HUDEP-2 (cell line): Measurements from ENCODE around the gene SWT1.
"Not testable (repeated sequence)": the region's sequence is repeated elsewhere in the genome, so short reads cannot be mapped to it uniquely, and the experiment has no call there.

Experiments used
- DNase-seq, 76 experiments: peaks; one replicate each; lab custom pipeline; 2025; ENCODE audit not compliant: unreplicated experiment in 76 of 76; lab: John Stamatoyannopoulos, UW

The SWT1 gene

DNA sequence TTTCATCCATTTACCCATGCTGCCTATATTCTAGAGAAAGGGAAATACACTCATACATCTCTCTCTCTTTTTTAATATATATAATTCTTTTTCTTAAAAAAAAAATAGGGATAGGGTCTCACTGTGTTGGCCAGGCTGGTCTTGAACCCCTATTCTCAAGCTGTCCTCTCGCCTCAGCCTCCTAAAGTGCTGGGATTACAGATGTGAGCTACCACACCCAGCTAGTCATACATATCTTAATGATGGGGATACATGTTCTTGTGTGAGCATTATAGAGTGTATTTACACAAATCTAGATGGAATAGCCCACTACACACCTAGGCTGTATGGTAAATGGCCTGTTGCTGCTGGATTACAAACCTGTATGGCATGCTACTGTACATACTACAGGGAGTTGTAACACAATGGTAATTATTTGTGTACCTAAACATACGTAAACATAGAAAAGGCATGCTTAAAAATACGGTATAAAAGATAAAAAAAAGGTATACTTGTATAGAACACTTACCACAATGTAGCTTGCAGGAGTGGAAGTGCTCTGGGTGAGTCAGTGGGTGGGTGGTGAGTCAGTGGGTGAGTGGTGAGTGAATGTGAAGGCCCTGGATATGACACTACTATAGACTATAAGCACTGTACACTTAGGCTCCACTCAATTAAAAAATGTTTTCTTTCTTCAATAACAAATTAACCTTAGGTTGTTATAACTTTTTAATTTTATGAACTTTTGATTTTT is 87.2 kb downstream of the SWT1 start:
- DNase-seq = peak in 2 of 76 experiments; percentile 2 to 39

DNA sequence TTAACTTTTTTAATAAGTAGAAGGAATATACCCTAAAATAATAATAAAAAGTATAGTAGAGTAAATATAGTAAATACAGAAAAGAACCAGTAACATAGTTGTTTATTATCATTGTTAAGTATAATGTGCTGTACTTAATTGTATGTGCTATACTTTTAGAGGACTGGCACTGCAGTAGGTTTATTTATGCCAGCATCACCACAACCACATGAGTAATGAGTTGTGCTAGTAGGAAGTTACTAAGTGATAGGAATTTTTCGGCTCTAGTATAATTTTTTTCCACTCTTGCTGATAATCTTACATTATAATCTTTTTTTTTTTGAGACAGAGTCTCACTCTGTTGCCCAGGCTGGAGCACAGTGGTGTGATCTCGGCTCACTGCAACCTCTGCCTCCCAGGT is 88.5 kb downstream of the SWT1 start:
- no peak for DNase-seq

DNA sequence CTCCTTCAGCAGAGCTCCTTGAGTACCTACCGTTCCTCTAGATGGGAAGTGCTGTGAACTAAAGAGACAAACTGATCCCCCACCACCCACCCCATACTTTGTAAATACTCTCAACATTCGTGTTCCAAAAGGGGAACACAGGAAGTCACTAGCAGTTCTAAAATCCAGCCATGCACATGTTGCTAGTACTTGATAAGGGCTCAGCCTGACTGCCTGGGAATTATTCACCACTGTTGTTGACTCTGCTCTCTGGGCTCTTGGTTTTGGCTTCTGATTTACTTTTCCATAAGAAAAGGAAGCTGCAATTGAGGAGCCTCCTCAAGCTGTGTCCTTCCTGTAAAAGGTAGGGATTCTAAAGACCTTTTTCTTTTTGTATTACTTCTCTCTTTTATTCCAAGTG is 92.6 kb downstream of the SWT1 start:
- DNase-seq = peak in 3 of 76 experiments; percentile 11 to 37 (median 20)

DNA sequence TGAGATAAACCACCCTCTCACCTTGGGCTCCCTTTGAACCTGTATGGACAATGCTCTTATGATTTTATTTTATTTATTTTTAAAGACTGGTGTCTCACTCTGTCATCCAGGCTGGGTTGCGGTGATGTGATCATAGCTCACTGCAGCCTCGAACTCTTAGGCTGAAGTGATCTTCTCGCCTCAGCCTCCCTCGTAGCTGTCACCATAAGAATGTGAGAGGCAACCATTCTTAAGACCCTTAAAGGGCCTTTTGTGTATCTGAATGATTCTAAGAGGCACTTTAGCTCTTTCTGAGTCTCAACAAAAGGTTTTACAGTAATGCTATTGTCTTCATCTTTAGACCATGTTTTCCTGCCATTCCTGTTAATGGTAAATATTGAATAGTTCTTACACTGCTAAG is 93.1 kb downstream of the SWT1 start:
- DNase-seq = no peak

DNA sequence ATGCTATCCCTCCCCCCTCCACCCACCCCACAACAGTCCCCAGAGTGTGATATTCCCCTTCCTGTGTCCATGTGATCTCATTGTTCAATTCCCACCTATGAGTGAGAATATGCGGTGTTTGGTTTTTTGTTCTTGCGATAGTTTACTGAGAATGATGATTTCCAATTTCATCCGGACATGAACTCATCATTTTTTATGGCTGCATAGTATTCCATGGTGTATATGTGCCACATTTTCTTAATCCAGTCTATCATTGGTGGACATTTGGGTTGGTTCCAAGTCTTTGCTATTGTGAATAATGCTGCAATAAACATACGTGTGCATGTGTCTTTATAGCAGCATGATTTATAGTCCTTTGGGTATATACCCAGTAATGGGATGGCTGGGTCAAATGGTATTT is 95.0 kb downstream of the SWT1 start:
- not testable (repeated sequence) for DNase-seq

DNA sequence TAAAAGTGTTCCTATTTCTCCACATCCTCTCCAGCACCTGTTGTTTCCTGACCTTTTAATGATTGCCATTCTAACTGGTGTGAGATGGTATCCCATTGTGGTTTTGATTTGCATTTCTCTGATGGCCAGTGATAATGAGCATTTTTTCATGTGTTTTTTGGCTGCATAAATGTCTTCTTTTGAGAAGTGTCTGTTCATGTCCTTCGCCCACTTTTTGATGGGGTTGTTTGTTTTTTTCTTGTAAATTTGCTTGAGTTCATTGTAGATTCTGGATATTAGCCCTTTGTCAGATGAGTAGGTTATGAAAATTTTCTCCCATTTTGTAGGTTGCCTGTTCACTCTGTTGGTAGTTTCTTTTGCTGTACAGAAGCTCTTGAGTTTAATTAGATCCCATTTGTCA is 95.4 kb downstream of the SWT1 start:
- DNase-seq = not testable (repeated sequence)

DNA sequence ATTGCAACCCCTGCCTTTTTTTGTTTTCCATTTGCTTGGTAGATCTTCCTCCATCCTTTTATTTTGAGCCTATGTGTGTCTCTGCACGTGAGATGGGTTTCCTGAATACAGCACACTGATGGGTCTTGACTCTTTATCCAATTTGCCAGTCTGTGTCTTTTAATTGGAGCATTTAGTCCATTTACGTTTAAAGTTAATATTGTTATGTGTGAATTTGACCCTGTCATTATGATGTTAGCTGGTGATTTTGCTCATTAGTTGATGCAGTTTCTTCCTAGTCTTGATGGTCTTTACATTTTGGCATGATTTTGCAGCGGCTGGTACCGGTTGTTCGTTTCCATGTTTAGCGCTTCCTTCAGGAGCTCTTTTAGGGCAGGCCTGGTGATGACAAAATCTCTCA is 98.6 kb downstream of the SWT1 start:
- DNase-seq = not testable (repeated sequence)

DNA sequence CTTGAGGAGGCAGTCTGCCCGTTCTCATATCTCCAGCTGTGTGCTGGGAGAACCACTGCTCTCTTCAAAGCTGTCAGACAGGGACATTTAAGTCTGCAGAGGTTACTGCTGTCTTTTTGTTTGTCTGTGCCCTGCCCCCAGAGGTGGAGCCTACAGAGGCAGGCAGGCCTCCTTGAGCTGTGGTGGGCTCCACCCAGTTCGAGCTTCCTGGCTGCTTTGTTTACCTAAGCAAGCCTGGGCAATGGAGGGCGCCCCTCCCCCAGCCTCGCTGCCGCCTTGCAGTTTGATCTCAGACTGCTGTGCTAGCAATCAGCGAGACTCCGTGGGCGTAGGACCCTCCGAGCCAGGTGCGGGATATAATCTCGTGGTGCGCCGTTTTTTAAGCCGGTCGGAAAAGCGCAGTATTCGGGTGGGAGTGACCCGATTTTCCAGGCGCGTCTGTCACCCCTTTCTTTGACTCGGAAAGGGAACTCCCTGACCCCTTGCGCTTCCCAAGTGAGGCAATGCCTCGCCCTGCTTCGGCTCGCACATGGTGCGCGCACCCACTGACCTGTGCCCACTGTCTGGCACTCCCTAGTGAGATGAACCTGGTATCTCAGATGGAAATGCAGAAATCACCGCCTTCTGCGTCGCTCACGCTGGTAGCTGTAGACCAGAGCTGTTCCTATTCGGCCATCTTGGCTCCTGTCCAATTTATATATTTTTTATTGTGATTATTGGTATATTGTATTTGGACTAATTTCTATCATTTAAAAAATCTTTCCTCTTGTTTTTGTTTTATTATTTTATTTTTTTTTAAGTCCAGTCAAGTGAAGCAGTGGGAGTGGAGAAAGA is 100.4 kb downstream of the SWT1 start:
- not testable (repeated sequence) for DNase-seq

DNA sequence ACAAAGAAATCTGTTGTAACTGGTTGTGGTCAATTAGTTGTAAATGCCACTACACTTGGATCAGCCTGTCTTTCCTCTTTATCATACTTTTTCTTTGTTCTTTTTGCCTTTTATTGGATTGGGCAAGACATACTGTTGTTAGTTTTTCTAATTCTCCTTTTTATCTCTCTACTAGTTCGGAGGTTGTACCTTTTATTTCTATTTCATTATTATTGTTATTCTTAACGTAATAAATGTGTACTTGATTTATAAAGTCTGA is 100.9 kb downstream of the SWT1 start:
- DNase-seq = no peak

DNA sequence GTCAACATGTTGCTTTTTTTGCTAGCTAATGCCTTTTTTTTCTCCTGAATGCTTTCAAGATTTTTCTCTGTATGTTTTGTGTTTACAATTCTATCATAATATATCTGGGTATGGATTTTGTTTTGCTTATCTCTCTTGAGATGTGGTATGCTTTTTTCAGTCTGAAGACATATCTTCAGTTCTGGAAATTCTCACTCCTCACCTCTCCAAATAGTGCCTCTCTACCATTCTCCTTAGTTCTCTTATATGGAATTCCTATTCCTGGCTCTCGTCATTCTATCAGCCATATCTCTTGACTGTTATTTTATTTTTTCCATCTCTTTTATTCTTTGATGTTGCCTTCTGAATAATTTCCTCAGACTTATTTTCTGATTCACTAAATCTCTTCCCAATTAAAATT is 101.7 kb downstream of the SWT1 start:
- no peak for DNase-seq

DNA sequence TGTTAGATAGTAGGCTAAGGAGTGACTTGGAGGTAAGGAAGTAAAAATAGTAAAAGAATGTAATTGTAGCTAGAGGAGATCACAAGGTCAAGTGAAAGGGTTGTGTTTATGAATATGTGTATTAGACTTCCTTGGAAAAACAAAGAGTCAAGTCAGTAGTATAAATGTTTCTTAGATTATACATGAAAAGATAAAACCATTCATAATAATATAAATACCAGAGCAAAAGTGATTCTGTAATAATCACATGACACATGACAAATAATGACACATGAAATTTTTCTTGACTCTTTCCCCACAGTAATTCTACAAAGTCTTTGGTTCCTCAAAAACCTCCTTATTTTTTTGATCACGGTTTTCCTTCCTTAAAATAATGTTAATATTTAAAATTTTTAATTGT is 103.6 kb downstream of the SWT1 start:
- no peak for DNase-seq

DNA sequence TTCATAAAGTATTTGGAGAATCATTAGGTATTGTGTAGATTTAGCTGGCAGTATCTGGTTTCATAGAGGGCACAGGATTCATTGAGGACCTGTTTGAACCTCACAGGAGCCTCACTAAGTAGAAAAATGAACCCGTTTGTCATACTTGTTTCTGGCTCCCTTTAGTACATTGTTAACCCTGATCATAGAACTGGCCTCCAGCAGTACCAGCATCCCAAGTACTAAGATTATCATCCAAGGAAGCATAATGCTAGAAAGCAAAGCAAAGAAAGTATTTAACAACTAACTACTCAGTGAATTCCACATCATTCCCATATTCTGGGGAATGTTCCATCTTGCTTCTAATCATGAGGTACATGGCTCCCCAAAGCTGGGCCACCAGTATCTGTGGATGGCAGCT is 105.2 kb downstream of the SWT1 start:
- DNase-seq = no peak

DNA sequence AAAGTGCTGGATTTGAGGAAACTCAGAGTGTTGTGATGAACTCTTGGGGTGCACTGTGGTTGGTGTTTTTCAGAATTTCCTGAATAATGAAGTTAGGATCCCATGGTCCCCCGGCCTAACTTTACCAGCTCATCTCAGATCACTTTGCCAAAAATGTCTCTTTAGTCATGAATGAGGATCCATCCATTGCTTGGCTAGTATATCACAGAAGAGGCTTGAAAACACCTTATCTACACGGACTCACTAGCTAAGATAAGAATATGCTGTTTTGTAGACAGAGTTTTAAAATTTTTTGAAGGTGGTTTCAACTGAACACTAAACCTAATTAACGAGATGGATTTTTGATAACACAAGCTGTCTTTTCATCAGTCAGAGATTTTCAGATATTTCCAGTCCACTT is 106.3 kb downstream of the SWT1 start:
- DNase-seq = peak in 7 of 76 experiments; percentile 18 to 51 (median 43)

DNA sequence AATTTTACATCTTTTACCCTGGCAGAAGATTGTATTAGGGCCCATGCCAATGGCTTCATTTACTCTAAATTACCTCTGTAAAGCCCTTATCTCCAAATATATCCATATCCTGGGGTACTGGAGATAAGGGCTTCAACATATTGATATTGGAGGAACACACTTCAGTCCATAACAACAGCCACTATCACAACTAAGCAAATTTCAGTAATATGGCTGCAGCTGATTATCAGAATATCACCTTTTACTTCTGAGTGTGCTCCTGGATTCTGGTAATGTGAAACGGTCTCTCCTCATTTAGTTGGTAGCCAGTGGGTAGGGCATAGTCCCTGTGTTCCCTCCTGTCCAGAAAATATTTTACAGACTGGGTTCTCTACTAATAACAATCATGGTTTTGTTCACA is 106.8 kb downstream of the SWT1 start:
- peak in 29 of 76 experiments; percentile 7 to 78 (median 43) for DNase-seq

DNA sequence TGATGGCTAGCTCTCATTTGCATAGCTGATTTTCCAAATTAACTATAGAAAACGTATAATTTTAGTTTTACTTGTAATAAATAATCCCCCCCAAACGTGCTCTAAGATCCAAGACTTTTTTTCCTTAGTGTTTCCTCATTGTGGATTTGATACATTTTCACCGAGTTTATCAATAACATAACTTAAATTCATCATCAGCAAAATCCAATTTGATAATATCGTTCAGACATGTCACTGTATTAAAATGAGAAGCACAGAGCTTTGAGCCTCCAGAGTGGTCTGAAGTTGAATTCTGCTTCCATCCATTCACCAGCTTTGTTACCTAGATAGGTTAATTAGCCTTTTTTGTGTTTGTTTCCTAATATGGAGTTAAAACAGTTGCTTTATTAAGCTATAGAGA is 108.3 kb downstream of the SWT1 start:
- no peak for DNase-seq

DNA sequence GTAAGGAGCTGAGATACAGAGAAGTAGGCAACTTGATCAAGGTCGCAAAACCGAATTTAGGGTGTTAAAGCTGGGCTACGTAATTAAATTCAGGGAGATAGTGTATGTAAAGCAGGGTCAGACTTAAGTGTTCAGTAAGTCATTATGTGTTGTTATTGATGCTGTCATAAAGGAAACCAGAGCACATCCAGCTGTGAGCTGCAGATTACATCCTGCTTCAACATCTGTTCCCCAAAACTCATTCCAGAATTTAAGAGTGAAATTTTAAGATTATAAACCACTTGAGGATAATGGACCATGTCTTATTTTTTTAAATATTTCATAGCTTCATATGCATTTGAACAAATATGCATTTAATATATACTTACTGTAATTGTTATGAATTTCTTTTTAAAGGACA is 110.3 kb downstream of the SWT1 start:
- no peak for DNase-seq

DNA sequence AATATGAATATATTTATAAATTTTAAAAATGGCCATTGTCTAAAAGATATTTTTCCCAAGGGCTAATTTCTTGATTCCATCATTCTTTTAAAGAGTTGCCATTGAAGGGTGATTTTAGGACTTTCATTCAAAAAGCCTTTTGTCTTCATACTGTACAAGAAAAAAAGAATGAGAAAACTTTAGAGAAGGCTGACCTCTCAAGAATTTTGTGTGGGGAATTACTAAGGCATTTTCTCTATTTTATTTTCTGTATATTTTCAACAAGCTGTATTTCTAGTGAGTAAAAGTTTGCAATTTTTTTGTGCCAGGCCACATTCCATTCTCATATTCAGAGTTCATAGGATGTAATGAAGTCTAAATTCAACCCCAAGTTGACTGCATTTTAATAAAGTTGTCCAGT is 110.7 kb downstream of the SWT1 start:
- DNase-seq = no peak

DNA sequence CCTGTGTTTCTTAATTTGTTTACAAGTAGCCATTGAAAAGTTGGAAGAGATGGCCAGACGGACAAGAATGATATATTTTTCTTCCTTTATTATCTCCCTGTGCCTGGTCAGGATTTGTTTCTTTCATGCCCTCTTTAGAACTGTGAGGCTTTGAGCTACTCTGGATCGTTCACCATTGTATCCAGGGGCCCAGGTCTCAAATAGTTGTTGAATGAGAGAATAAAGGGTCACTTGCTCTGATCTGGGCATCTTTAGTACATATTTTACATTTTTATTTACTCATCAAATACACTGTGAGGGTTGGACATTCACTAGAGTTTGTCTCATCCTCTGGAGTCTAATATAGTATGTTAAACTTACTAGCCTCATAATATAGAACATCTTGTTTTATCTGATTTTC is 111.4 kb downstream of the SWT1 start:
- no peak for DNase-seq

DNA sequence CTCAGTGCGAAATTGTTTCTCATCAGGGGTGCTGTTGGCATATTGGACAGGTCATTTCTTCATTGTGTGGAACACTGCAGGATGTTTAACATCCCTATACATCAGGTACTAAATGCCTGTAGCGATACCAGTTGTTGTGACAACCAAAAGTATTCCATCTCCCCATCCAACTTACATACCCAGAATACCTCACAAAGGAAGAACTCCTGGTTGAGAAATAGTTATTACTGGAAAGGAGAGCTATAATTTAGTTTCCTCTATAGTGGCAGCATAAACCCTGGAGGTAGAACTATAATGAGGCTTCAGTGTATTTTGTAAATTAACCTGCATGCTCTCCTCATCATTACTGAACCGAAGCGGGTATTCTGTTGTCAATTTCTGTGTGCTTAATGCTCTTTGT is 115.0 kb downstream of the SWT1 start:
- DNase-seq = no peak

DNA sequence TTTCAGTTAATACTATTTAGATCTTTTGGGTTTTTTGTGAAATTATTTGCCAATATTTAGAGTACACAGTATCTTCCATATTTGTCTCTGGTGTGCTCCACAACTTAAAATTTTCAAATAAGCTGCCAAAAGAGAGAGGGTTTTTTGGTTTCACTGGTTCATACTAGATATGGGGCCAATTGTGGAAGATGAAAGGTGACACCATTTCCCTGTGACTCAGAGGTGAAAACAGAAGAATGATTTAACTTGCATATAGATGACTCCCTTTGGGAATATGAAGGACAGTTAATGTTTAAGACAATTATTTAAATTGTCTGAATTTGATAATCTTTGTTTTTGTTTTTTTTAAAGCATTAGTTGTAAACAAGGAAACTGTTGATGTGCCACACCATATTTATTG is 122.6 kb downstream of the SWT1 start:
- DNase-seq = no peak

DNA sequence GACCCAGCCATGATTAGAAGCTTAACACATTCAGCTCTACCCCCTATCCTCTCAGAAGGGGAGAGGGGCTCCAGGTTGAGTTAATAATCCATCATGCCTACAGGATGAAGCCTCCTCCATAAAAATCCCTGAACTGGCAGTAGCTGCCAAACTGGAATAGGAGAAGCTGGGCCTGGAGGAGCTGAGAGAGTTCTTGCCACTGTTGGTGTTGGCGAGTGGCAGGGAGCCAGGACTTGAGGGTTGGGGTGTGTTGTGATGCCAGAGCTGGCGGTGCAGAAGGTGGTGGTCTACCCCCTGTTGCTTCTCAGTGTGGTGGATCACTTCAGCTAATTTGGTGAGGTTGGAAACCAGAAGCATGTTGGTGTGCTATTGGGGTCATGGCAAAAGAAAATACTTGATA is 123.6 kb downstream of the SWT1 start:
- DNase-seq = no peak

DNA sequence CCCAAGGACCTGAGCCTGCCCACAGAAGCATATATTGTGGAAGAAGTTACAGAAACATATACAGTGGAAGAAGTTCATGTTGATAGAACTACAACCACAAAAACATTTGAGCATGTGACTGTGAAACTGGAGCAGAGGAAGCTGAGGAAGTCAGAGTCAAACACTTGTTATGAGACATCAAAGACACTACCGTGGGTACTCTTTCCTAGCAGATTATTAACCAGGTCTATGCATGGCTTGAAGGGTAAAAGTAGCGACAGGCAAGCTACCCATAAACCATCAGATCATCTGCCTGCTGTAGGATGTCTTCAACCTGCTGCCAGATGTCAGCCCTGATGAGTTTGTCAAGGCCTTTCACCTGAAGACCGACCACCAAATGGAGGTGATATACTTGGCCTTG is 124.3 kb downstream of the SWT1 start:
- DNase-seq = no peak
